ENCODE results near the gene PREP. TPM values are rescaled to one million over a fixed set of nuclear protein-coding genes. Genes with fewer than 3 reads are reported as not detected.
"Not testable (repeated sequence)": the region's sequence is repeated elsewhere in the genome, so short reads cannot be mapped to it uniquely, and the experiment has no call there.

The PREP gene
- total and polyA plus RNA-seq, 5 experiments from 2014 or later, result 27.0 to 40.9 (median 29.4) TPM

- Mint-ChIP-seq H3K27me3 (no peaks in the 10 kb centered on the region), H3K4me3 (no peak overlapping the region), H3K9me3 (no peaks in the 10 kb centered on the region), H3K36me3 (peaks cover 9 to 79% (median 43%) of the 10 kb centered on the region in 3 donors), H3K4me1 (peaks cover 0 to 12% (median 7%) of the 10 kb centered on the region in 4 donors), H3K27ac (peak overlapping the region in 1 of 10 donors; percentile 14)
- ATAC-seq (no peak), DNase-seq (no peak)
- POLR2A ChIA-PET, result no interaction called here
These were observed 39.7 kb downstream of the PREP start for GRCh38 chr6:105363100-105363754.

- Mint-ChIP-seq H3K4me3 (no peak overlapping the region), H3K27ac (no peak overlapping the region), H3K4me1 (peaks cover 0 to 11% (median 6%) of the 10 kb centered on the region in 4 donors), H3K36me3 (peaks cover 27 to 76% (median 58%) of the 10 kb centered on the region in 3 donors), H3K27me3 (no peaks in the 10 kb centered on the region), H3K9me3 (peaks cover 0 to 18% (median 3%) of the 10 kb centered on the region in 9 donors)
- POLR2A ChIA-PET, result interaction anchor here (1.1 kb wide), 1 partner anchor 13 kb away, joined by 3 read pairs; no protein-coding TSS in a partner anchor
- DNase-seq (no peak), ATAC-seq (no peak)
These were observed 43.2 kb downstream of the PREP start for GRCh38 chr6:105359419-105360370.

- H3K4me1 Mint-ChIP-seq, result peaks cover 0 to 3% (median 0%) of the 10 kb centered on the region in 4 donors
- peaks cover 28 to 71% (median 59%) of the 10 kb centered on the region in 3 donors for H3K36me3 Mint-ChIP-seq
- H3K4me3 Mint-ChIP-seq, result no peak overlapping the region
- ATAC-seq (no peak), DNase-seq (no peak)
- no peak overlapping the region for H3K27ac Mint-ChIP-seq
- POLR2A ChIA-PET, result no interaction called here
- H3K27me3 Mint-ChIP-seq, result no peaks in the 10 kb centered on the region
- peaks cover 0 to 18% (median 3%) of the 10 kb centered on the region in 9 donors for H3K9me3 Mint-ChIP-seq
These were observed 45.7 kb downstream of the PREP start for GRCh38 chr6:105357165-105357564.

GRCh38 chr6:105352037-105352617 lies 50.8 kb downstream of the PREP start:
- Mint-ChIP-seq H3K27me3 (no peaks in the 10 kb centered on the region), H3K4me3 (no peak overlapping the region), H3K9me3 (peaks cover 0 to 15% (median 0%) of the 10 kb centered on the region in 9 donors), H3K36me3 (peaks cover 34 to 75% (median 63%) of the 10 kb centered on the region in 3 donors), H3K4me1 (peaks cover 0 to 4% (median 0%) of the 10 kb centered on the region in 4 donors), H3K27ac (peak overlapping the region in 1 of 10 donors; percentile 22)
- ATAC-seq (no peak), DNase-seq (no peak)
- POLR2A ChIA-PET, result interaction anchor here (0.6 kb wide), 1 partner anchor 1358 kb away, joined by 5 read pairs; no protein-coding TSS in a partner anchor

- H3K36me3 Mint-ChIP-seq, result peaks cover 22 to 77% (median 60%) of the 10 kb centered on the region in 3 donors
- H3K4me3 Mint-ChIP-seq, result no peak overlapping the region
- ATAC-seq (no peak), DNase-seq (no peak)
- peaks cover 0 to 4% (median under 1%) of the 10 kb centered on the region in 4 donors for H3K4me1 Mint-ChIP-seq
- peaks cover 0 to 2% (median 0%) of the 10 kb centered on the region in 9 donors for H3K9me3 Mint-ChIP-seq
- POLR2A ChIA-PET, result no interaction called here
- no peaks in the 10 kb centered on the region for H3K27me3 Mint-ChIP-seq
- no peak overlapping the region for H3K27ac Mint-ChIP-seq
These were observed 54.0 kb downstream of the PREP start for GRCh38 chr6:105348897-105349296.

- POLR2A ChIA-PET, result no interaction called here
- H3K4me1 Mint-ChIP-seq, result peaks cover 2 to 15% (median 12%) of the 10 kb centered on the region in 4 donors
- H3K9me3 Mint-ChIP-seq, result peaks cover 0 to 3% (median 0%) of the 10 kb centered on the region in 9 donors
- no peak for DNase-seq
- no peak for ATAC-seq
- H3K36me3 Mint-ChIP-seq, result peaks cover 17 to 81% (median 57%) of the 10 kb centered on the region in 3 donors
- no peak overlapping the region for H3K4me3 Mint-ChIP-seq
- H3K27me3 Mint-ChIP-seq, result no peaks in the 10 kb centered on the region
- peak overlapping the region in 2 of 10 donors; percentile 12 to 23 for H3K27ac Mint-ChIP-seq
These were observed 56.8 kb downstream of the PREP start for GRCh38 chr6:105346052-105346451.

GRCh38 chr6:105345506-105345905 lies 57.4 kb downstream of the PREP start:
- Mint-ChIP-seq H3K9me3 (peaks cover 0 to 3% (median 0%) of the 10 kb centered on the region in 9 donors), H3K27ac (peak overlapping the region in 2 of 10 donors; percentile 1 to 53), H3K36me3 (peaks cover 11 to 80% (median 52%) of the 10 kb centered on the region in 3 donors), H3K4me1 (peaks cover 4 to 20% (median 15%) of the 10 kb centered on the region in 4 donors), H3K4me3 (no peak overlapping the region), H3K27me3 (no peaks in the 10 kb centered on the region)
- ATAC-seq (no peak), DNase-seq (no peak)
- POLR2A ChIA-PET, result no interaction called here

GRCh38 chr6:105344881-105345370 lies 58.0 kb downstream of the PREP start:
- no peaks in the 10 kb centered on the region for H3K27me3 Mint-ChIP-seq
- no peak for ATAC-seq
- POLR2A ChIA-PET, result interaction anchor here (1.0 kb wide), 1 partner anchor 58 kb away, joined by 3 read pairs; the partner anchor contains the start of gene PREP

GRCh38 chr6:105338350-105338983 lies 64.4 kb downstream of the PREP start:
- H3K9me3 Mint-ChIP-seq, DNase-seq, POLR2A ChIA-PET, ATAC-seq, H3K27me3 Mint-ChIP-seq, H3K4me3 Mint-ChIP-seq: not testable (repeated sequence)
- Mint-ChIP-seq H3K27ac (peak overlapping the region in 1 of 10 donors; percentile 43), H3K4me1 (peaks cover 7 to 34% (median 21%) of the 10 kb centered on the region in 4 donors), H3K36me3 (peaks cover 0 to 68% (median 21%) of the 10 kb centered on the region in 3 donors)

More at GRCh38 chr6:105344881-105345370, 58.0 kb downstream of the PREP start:
- Mint-ChIP-seq H3K4me3 (no peak overlapping the region), H3K9me3 (peaks cover 0 to 3% (median 0%) of the 10 kb centered on the region in 9 donors), H3K36me3 (peaks cover 6 to 77% (median 47%) of the 10 kb centered on the region in 3 donors), H3K4me1 (peaks cover 4 to 26% (median 17%) of the 10 kb centered on the region in 4 donors), H3K27ac (no peak overlapping the region)
- DNase-seq, result no peak

- H3K9me3 Mint-ChIP-seq, result no peaks in the 10 kb centered on the region
- DNase-seq, result no peak
- H3K27me3 Mint-ChIP-seq, result no peaks in the 10 kb centered on the region
- ATAC-seq, result no peak
- POLR2A ChIA-PET, result no interaction called here
- H3K36me3 Mint-ChIP-seq, result peaks cover 0 to 73% (median 15%) of the 10 kb centered on the region in 3 donors
- no peak overlapping the region for H3K4me3 Mint-ChIP-seq
- H3K4me1 Mint-ChIP-seq, result peaks cover 7 to 29% (median 16%) of the 10 kb centered on the region in 4 donors
- no peak overlapping the region for H3K27ac Mint-ChIP-seq
These were observed 65.9 kb downstream of the PREP start for GRCh38 chr6:105336986-105337385.

- Mint-ChIP-seq H3K4me3 (no peak overlapping the region), H3K27ac (no peak overlapping the region), H3K4me1 (peaks cover 0 to 8% (median 0%) of the 10 kb centered on the region in 4 donors), H3K9me3 (no peaks in the 10 kb centered on the region), H3K27me3 (no peaks in the 10 kb centered on the region), H3K36me3 (peaks cover 6 to 87% (median 31%) of the 10 kb centered on the region in 3 donors)
- POLR2A ChIA-PET, result interaction anchor here (0.5 kb wide), 1 partner anchor 1710 kb away, joined by 5 read pairs; no protein-coding TSS in a partner anchor
- ATAC-seq (no peak), DNase-seq (no peak)
These were observed 70.3 kb downstream of the PREP start for GRCh38 chr6:105332576-105332975.

- Mint-ChIP-seq H3K27ac (no peak overlapping the region), H3K36me3 (peaks cover 8 to 87% (median 36%) of the 10 kb centered on the region in 3 donors), H3K9me3 (no peaks in the 10 kb centered on the region), H3K27me3 (no peaks in the 10 kb centered on the region), H3K4me3 (no peak overlapping the region), H3K4me1 (peaks cover 0 to 8% (median 0%) of the 10 kb centered on the region in 4 donors)
- no peak for DNase-seq
- ATAC-seq, result no peak
- POLR2A ChIA-PET, result no interaction called here
These were observed 71.0 kb downstream of the PREP start for GRCh38 chr6:105331927-105332326.

Data from naive thymus-derived CD8-positive, alpha-beta T cell (primary cell).